Right lobe of liver (tissue), 4 donors: ENCODE results near the gene MEG3.

ENCODE experiments used
- CTCF ChIP-seq, 4 donors: fragments of 200-600 bp in 3 of 4; fragments of 450-650 bp in 1 of 4; IDR thresholded peaks; one replicate each; pipeline versions ENCODE4 v1.5.1 to v1.8.0; 2016 to 2022; ENCODE audit warnings: antibody characterized with exemption in 4 of 4, mild to moderate bottlenecking in 2 of 4
- POLR2A ChIP-seq: fragments of 450-650 bp; IDR thresholded peaks from one replicate; pipeline ENCODE4 v1.6.1; 2017; ENCODE audit warnings: antibody characterized with exemption, mild to moderate bottlenecking
- donor health status: DM: no; HTN: no; CAD: no.
- donor health status: DM: no; HTN: no; CAD: no.
- donor health status: DM: no; HTN: yes; CAD: no.

GRCh38 chr14:100893228-100893601 lies 67.3 kb downstream of the MEG3 start:
- TF ChIP-seq POLR2A (no peak), CTCF (IDR thresholded peaks at IDR 0.05) (no peak)
